HepG2 (cell line): ENCODE data around the gene PCIF1. TPM values are rescaled to one million over a fixed set of nuclear protein-coding genes. Genes with fewer than 3 reads are reported as not detected.

Source experiments
- ARNT2 ChIP-seq: sonication (generic); formaldehyde crosslinking; IDR thresholded peaks from 2 replicates; pipeline ENCODE4 v1.8.0; 2022; ENCODE audit warnings: mild to moderate bottlenecking, low read depth, missing genetic modification reagents, moderate library complexity
- EED ChIP-seq: sonication (generic); formaldehyde crosslinking; IDR thresholded peaks from 2 replicates; pipeline ENCODE4 v1.5.0; 2020; ENCODE audit warnings: mild to moderate bottlenecking, missing genetic modification reagents
- NR2F1 ChIP-seq, 2 experiments: fragments of 450-650 bp in 1 of 2; formaldehyde crosslinking in 1 of 2; IDR thresholded peaks; 2 replicates each; pipeline versions ENCODE4 v1.5.0 to v1.6.1; 2016 to 2020; ENCODE audit warnings: mild to moderate bottlenecking in 1 of 2, missing compliant biosample characterization in 1 of 2, missing genetic modification reagents in 1 of 2, moderate library complexity in 1 of 2
- RFXANK ChIP-seq: IDR thresholded peaks from 2 replicates; pipeline ENCODE4 v1.6.1; 2016
- TARDBP ChIP-seq: sonication (generic); formaldehyde crosslinking; IDR thresholded peaks from 2 replicates; pipeline ENCODE4 v1.8.0; 2022; ENCODE audit warnings: mild to moderate bottlenecking, missing genetic modification reagents
- TEAD2 ChIP-seq: sonication (generic); formaldehyde crosslinking; IDR thresholded peaks from 2 replicates; pipeline ENCODE4 v1.9.0; 2021; ENCODE audit warnings: missing genetic modification reagents
- ZNF205 ChIP-seq: IDR thresholded peaks from 2 replicates; pipeline ENCODE4 v1.6.1; 2018; ENCODE audit warnings: missing biosample characterization, missing genetic modification reagents
- ZNF274 ChIP-seq: sonication (generic); formaldehyde crosslinking; IDR thresholded peaks from 2 replicates; pipeline ENCODE4 v1.5.1; 2020; ENCODE audit warnings: mild to moderate bottlenecking, missing genetic modification reagents
- polyA plus RNA-seq, 8 experiments: library from polyadenylated mRNA; depleted of rRNA in 3 of 8; stranded (reverse) in 7 of 8; unstranded in 1 of 8; fragments of >200 nt; fragmentation: Illumina TruSeq in 4 of 8; extraction: Trizol in 4 of 8; gene quantifications; 2 replicates each; pipeline versions ENCODE4 v1.2.1 to v1.2.3, GENCODE V29; 2011 to 2016; ENCODE audit warnings: low read depth in 4 of 8, missing spikeins in 1 of 8, mixed read lengths in 1 of 8; ENCODE audit not compliant: insufficient read depth in 1 of 8
- total RNA-seq, 5 experiments: library from RNA; depleted of rRNA; stranded (reverse); fragments of >200 nt; fragmentation: Illumina TruSeq; extraction: Trizol; gene quantifications; 2 replicates each; pipeline ENCODE4 v1.2.3, GENCODE V29; 2016; ENCODE audit warnings: low read depth in 1 of 5
- TF ChIP-seq, protein P1 (sequence below), 2 experiments: sonication (generic) in 1 of 2; formaldehyde crosslinking in 1 of 2; IDR thresholded peaks; 2 replicates each; pipeline versions ENCODE4 v1.5.1 to v1.6.1; 2011 to 2020; ENCODE audit warnings: borderline replicate concordance in 1 of 2, low read depth in 1 of 2, low read length in 1 of 2, mild to moderate bottlenecking in 1 of 2, missing genetic modification reagents in 1 of 2, moderate library complexity in 1 of 2
- TF ChIP-seq, protein P2 (sequence below): sonication (generic); formaldehyde crosslinking; IDR thresholded peaks from 2 replicates; pipeline ENCODE4 v1.5.1; 2020; ENCODE audit warnings: mild to moderate bottlenecking, missing genetic modification reagents, borderline replicate concordance
- TF ChIP-seq, protein P3 (sequence below): sonication (generic); formaldehyde crosslinking; IDR thresholded peaks from 2 replicates; pipeline ENCODE4 v1.5.0; 2020; ENCODE audit warnings: mild to moderate bottlenecking, missing genetic modification reagents
- TF ChIP-seq, protein P4 (sequence below): sonication (generic); formaldehyde crosslinking; IDR thresholded peaks from 2 replicates; pipeline ENCODE4 v1.8.0; 2023; ENCODE audit warnings: mild to moderate bottlenecking, missing genetic modification reagents
- TF ChIP-seq, protein P5 (sequence below): fragments of 450-650 bp; IDR thresholded peaks from 2 replicates; pipeline ENCODE4 v1.6.1; 2017

Gene PCIF1
- total and polyA plus RNA-seq, 2 of the 13 experiments (the other 11 are each of a cell fraction or from before 2014, with no cell fraction given) = 20.9 to 24.4 TPM

DNA sequence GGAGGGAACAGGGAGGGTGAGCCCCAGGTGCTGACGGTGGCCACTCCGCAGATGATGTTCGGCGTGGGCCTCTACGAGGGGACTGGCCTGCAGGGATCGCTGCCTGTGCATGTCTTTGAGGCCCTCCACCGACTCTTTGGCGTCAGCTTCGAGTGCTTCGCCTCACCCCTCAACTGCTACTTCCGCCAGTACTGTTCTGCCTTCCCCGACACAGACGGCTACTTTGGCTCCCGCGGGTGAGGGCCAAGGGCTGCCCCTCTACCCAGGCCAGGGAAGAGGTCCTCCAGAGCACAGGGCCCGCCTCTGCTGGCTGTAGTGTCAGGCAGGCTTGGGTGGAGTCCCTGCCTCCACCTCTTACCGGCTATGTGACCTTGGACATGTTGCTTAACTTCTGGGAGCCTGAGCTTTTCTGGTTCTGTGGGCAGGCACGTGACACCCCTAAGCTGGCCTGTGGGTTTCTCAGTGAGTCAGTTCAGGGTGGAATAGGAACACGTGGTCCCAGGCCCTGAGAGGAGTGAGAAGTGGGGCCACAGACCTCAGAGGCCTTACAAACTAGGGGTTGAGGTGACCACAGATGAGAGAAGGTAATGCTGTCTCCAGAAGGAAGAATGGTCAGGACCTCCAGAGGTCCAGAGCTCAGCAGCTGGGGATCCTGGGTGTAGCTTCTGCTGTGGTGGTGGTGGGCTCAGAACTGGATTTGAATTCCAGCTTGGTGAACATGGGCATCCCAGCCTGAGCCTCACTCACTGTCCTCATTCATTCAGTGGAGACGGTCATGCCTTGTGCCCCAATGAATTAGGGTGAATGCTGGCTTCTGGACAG, 11.9 kb downstream of the PCIF1 start (continued):
- TF ChIP-seq, protein P1, sequence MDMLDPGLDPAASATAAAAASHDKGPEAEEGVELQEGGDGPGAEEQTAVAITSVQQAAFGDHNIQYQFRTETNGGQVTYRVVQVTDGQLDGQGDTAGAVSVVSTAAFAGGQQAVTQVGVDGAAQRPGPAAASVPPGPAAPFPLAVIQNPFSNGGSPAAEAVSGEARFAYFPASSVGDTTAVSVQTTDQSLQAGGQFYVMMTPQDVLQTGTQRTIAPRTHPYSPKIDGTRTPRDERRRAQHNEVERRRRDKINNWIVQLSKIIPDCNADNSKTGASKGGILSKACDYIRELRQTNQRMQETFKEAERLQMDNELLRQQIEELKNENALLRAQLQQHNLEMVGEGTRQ (IDR thresholded peaks at IDR 0.05; ENCODE audit: low read depth, low read length) = peak; percentile 98
- TF ChIP-seq, protein P1 (CRISPR knock-in tag; IDR thresholded peaks at IDR 0.05; ENCODE audit: borderline replicate concordance) = peak; percentile 99
- no peak for TF ChIP-seq EED (CRISPR knock-in tag)
- no peak for TF ChIP-seq RFXANK (CRISPR knock-in tag)
- TF ChIP-seq ZNF205 (CRISPR knock-in tag) = peak; percentile 88; the same call in 1 of the 2 replicates
- peak; percentile 44 to 49; a peak in 2 of 4 replicates for TF ChIP-seq NR2F1 (CRISPR knock-in tag; IDR thresholded peaks at IDR 0.05)
- TF ChIP-seq, protein P2, sequence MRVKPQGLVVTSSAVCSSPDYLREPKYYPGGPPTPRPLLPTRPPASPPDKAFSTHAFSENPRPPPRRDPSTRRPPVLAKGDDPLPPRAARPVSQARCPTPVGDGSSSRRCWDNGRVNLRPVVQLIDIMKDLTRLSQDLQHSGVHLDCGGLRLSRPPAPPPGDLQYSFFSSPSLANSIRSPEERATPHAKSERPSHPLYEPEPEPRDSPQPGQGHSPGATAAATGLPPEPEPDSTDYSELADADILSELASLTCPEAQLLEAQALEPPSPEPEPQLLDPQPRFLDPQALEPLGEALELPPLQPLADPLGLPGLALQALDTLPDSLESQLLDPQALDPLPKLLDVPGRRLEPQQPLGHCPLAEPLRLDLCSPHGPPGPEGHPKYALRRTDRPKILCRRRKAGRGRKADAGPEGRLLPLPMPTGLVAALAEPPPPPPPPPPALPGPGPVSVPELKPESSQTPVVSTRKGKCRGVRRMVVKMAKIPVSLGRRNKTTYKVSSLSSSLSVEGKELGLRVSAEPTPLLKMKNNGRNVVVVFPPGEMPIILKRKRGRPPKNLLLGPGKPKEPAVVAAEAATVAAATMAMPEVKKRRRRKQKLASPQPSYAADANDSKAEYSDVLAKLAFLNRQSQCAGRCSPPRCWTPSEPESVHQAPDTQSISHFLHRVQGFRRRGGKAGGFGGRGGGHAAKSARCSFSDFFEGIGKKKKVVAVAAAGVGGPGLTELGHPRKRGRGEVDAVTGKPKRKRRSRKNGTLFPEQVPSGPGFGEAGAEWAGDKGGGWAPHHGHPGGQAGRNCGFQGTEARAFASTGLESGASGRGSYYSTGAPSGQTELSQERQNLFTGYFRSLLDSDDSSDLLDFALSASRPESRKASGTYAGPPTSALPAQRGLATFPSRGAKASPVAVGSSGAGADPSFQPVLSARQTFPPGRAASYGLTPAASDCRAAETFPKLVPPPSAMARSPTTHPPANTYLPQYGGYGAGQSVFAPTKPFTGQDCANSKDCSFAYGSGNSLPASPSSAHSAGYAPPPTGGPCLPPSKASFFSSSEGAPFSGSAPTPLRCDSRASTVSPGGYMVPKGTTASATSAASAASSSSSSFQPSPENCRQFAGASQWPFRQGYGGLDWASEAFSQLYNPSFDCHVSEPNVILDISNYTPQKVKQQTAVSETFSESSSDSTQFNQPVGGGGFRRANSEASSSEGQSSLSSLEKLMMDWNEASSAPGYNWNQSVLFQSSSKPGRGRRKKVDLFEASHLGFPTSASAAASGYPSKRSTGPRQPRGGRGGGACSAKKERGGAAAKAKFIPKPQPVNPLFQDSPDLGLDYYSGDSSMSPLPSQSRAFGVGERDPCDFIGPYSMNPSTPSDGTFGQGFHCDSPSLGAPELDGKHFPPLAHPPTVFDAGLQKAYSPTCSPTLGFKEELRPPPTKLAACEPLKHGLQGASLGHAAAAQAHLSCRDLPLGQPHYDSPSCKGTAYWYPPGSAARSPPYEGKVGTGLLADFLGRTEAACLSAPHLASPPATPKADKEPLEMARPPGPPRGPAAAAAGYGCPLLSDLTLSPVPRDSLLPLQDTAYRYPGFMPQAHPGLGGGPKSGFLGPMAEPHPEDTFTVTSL (CRISPR knock-in tag) = no peak
- peak; percentile 86 for TF ChIP-seq ARNT2 (CRISPR knock-in tag)
- TF ChIP-seq, protein P3, sequence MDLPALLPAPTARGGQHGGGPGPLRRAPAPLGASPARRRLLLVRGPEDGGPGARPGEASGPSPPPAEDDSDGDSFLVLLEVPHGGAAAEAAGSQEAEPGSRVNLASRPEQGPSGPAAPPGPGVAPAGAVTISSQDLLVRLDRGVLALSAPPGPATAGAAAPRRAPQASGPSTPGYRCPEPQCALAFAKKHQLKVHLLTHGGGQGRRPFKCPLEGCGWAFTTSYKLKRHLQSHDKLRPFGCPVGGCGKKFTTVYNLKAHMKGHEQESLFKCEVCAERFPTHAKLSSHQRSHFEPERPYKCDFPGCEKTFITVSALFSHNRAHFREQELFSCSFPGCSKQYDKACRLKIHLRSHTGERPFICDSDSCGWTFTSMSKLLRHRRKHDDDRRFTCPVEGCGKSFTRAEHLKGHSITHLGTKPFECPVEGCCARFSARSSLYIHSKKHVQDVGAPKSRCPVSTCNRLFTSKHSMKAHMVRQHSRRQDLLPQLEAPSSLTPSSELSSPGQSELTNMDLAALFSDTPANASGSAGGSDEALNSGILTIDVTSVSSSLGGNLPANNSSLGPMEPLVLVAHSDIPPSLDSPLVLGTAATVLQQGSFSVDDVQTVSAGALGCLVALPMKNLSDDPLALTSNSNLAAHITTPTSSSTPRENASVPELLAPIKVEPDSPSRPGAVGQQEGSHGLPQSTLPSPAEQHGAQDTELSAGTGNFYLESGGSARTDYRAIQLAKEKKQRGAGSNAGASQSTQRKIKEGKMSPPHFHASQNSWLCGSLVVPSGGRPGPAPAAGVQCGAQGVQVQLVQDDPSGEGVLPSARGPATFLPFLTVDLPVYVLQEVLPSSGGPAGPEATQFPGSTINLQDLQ (CRISPR knock-in tag) = peak; percentile 93
- TF ChIP-seq, protein P4, sequence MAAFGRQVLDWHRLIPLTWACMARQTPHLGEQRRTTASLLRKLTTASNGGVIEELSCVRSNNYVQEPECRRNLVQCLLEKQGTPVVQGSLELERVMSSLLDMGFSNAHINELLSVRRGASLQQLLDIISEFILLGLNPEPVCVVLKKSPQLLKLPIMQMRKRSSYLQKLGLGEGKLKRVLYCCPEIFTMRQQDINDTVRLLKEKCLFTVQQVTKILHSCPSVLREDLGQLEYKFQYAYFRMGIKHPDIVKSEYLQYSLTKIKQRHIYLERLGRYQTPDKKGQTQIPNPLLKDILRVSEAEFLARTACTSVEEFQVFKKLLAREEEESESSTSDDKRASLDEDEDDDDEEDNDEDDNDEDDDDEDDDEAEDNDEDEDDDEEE = peak; percentile 51; the same call in 1 of the 2 replicates
- peak; percentile 86; the same call in 1 of the 2 replicates for TF ChIP-seq ZNF274 (CRISPR knock-in tag)
- TF ChIP-seq, protein P5, sequence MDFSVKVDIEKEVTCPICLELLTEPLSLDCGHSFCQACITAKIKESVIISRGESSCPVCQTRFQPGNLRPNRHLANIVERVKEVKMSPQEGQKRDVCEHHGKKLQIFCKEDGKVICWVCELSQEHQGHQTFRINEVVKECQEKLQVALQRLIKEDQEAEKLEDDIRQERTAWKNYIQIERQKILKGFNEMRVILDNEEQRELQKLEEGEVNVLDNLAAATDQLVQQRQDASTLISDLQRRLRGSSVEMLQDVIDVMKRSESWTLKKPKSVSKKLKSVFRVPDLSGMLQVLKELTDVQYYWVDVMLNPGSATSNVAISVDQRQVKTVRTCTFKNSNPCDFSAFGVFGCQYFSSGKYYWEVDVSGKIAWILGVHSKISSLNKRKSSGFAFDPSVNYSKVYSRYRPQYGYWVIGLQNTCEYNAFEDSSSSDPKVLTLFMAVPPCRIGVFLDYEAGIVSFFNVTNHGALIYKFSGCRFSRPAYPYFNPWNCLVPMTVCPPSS = no peak
- TF ChIP-seq TEAD2 (CRISPR knock-in tag) = 0 out of 2 replicates have a peak, but pooled peaks have one; percentile 82
- TF ChIP-seq TARDBP (CRISPR knock-in tag) = peak; percentile 95
